ENCODE results near the gene ATXN1. TPM values are rescaled to one million over a fixed set of nuclear protein-coding genes. Genes with fewer than 3 reads are reported as not detected.
"Not testable (repeated sequence)": the region's sequence is repeated elsewhere in the genome, so short reads cannot be mapped to it uniquely, and the experiment has no call there.

Gene ATXN1
- total RNA-seq, 1 experiment from 2014 or later, result 5.6 TPM

DNA sequence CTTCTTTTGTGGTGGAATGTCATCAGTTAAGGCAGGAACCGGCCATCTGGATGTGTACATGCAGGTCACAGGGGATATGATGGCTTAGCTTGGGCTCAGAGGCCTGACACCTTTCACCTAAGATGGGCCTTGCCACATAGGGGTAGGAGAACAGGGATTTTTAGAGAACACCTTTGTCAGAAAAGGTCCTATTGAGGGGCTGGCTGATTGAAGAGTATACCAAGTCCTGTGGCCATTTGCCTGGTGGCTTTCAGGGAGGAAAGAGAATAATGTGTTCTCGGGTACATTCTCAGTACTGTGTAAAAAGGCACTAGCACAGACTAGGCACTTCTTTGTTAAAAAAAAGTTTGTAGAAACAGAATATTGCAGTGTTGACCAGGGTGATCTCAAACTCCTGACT lies 496.5 kb downstream of the ATXN1 start:
- Histone ChIP-seq H2BK5ac (ENCODE audit: insufficient read length, low read length) (no peak overlapping the region), H3K4ac (ENCODE audit: low read depth, low read length) (no peak overlapping the region), H3K4me2 (ENCODE audit: insufficient read depth, insufficient read length, low read length) (no peak overlapping the region), H3K27me3 (ENCODE audit: insufficient read depth, low read length) (no peaks in the 10 kb centered on the region), H2BK120ac (ENCODE audit: low read depth, low read length, poor library complexity, severe bottlenecking) (no peak overlapping the region), H3K9me3 (ENCODE audit: control insufficient read depth, low read depth, low read length) (no peaks in the 10 kb centered on the region), H3K27ac (ENCODE audit: insufficient read length, low read depth, low read length) (no peak overlapping the region), H3K23me2 (ENCODE audit: insufficient read length, low read depth, low read length, poor library complexity, severe bottlenecking) (no peaks in the 10 kb centered on the region), H3K9ac (ENCODE audit: extremely low read depth, insufficient read length, low read length) (no peak overlapping the region), H4K20me1 (ENCODE audit: control insufficient read depth, insufficient read depth, insufficient read length) (no peaks in the 10 kb centered on the region), H3T11ph (ENCODE audit: low read length) (no peak overlapping the region), H3K56ac (ENCODE audit: insufficient read length, low read depth, low read length) (no peak overlapping the region), H4K91ac (ENCODE audit: insufficient read length, low read depth, low read length) (no peak overlapping the region), H4K5ac (ENCODE audit: insufficient read length, low read depth, low read length) (no peak overlapping the region), H2BK20ac (ENCODE audit: low read depth, low read length, poor library complexity, severe bottlenecking) (no peak overlapping the region), H3K79me2 (ENCODE audit: insufficient read depth, low read length) (no peaks in the 10 kb centered on the region), H3K79me1 (ENCODE audit: insufficient read depth, low read depth, low read length, poor library complexity, severe bottlenecking) (no peaks in the 10 kb centered on the region), H2BK12ac (ENCODE audit: insufficient read length, low read depth, low read length) (no peak overlapping the region), H4K8ac (replicated peaks; ENCODE audit: insufficient read length, low read depth, low read length) (no peak overlapping the region), H2AK5ac (ENCODE audit: insufficient read length, low read length) (no peak overlapping the region), H3K18ac (ENCODE audit: insufficient read length, low read depth, low read length) (no peak overlapping the region), H3K14ac (ENCODE audit: insufficient read depth, low read length) (no peak overlapping the region), H3K23ac (ENCODE audit: insufficient read length, low read depth, low read length) (no peak overlapping the region), H2AFZ (ENCODE audit: low read length) (no peak overlapping the region), H2BK15ac (ENCODE audit: low read depth, low read length) (no peak overlapping the region), H3K4me1 (ENCODE audit: insufficient read depth, low read length) (no peaks in the 10 kb centered on the region)
- peaks cover 0 to 5% (median 0%) of the 10 kb centered on the region in 3 experiments; a peak in 3 of 7 replicates for H3K36me3 Mint-ChIP-seq (ENCODE audit: insufficient read depth in 1 of 3, low read depth in 3 of 3)
- no peak for DNase-seq
- peaks cover 10 to 12% of the 10 kb centered on the region in 2 experiments; a peak in 3 of 4 replicates for H3K4me1 Mint-ChIP-seq
- H3K27me3 Mint-ChIP-seq (ENCODE audit: low read depth), result peaks cover 7% of the 10 kb centered on the region
- TF ChIP-seq CTCF (conservative IDR thresholded peaks at IDR 0.05), result no peak
- no peak overlapping the region for H3K4me3 Mint-ChIP-seq
- no CpG with 5 or more reads among the region's 2 CpGs for WGBS (ENCODE audit: extremely low coverage, insufficient read length, low lambda C conversion rate)
- H3K9me3 Mint-ChIP-seq, result peaks cover 3 to 4% of the 10 kb centered on the region in 2 experiments; a peak in 1 of 5 replicates
- no peak overlapping the region; a peak in 1 of 7 replicates for H3K27ac Mint-ChIP-seq

- H2BK20ac ChIP-seq (ENCODE audit: low read depth, low read length, poor library complexity, severe bottlenecking); H2BK5ac ChIP-seq (ENCODE audit: insufficient read length, low read length); H3K23me2 ChIP-seq (ENCODE audit: insufficient read length, low read depth, low read length, poor library complexity, severe bottlenecking); H4K20me1 ChIP-seq (ENCODE audit: control insufficient read depth, insufficient read depth, insufficient read length); H3K18ac ChIP-seq (ENCODE audit: insufficient read length, low read depth, low read length); H4K91ac ChIP-seq (ENCODE audit: insufficient read length, low read depth, low read length); H2BK12ac ChIP-seq (ENCODE audit: insufficient read length, low read depth, low read length); H3K27ac ChIP-seq (ENCODE audit: insufficient read length, low read depth, low read length); H2AK5ac ChIP-seq (ENCODE audit: insufficient read length, low read length); H2AFZ ChIP-seq (ENCODE audit: low read length); H3K27ac Mint-ChIP-seq; H3K27me3 ChIP-seq (ENCODE audit: insufficient read depth, low read length); H3K27me3 Mint-ChIP-seq (ENCODE audit: low read depth); H3K4me1 ChIP-seq (ENCODE audit: insufficient read depth, low read length); H3K4me2 ChIP-seq (ENCODE audit: insufficient read depth, insufficient read length, low read length); H3K36me3 Mint-ChIP-seq (ENCODE audit: insufficient read depth in 1 of 3, low read depth in 3 of 3); H3K23ac ChIP-seq (ENCODE audit: insufficient read length, low read depth, low read length); H2BK120ac ChIP-seq (ENCODE audit: low read depth, low read length, poor library complexity, severe bottlenecking); DNase-seq; H3K9me3 ChIP-seq (ENCODE audit: control insufficient read depth, low read depth, low read length); H3K9me3 Mint-ChIP-seq; H4K5ac ChIP-seq (ENCODE audit: insufficient read length, low read depth, low read length); H3K4me3 Mint-ChIP-seq; H4K8ac ChIP-seq (replicated peaks; ENCODE audit: insufficient read length, low read depth, low read length); H3K9ac ChIP-seq (ENCODE audit: extremely low read depth, insufficient read length, low read length); H3K79me2 ChIP-seq (ENCODE audit: insufficient read depth, low read length); H3K56ac ChIP-seq (ENCODE audit: insufficient read length, low read depth, low read length); H3K14ac ChIP-seq (ENCODE audit: insufficient read depth, low read length); H3K79me1 ChIP-seq (ENCODE audit: insufficient read depth, low read depth, low read length, poor library complexity, severe bottlenecking); H3T11ph ChIP-seq (ENCODE audit: low read length); H2BK15ac ChIP-seq (ENCODE audit: low read depth, low read length); H3K4ac ChIP-seq (ENCODE audit: low read depth, low read length): not testable (repeated sequence)
- no CpG with 5 or more reads among the region's 13 CpGs for WGBS (ENCODE audit: extremely low coverage, insufficient read length, low lambda C conversion rate)
- H3K4me1 Mint-ChIP-seq, result peaks cover 20 to 22% of the 10 kb centered on the region in 2 experiments
Observed at GRCh38 chr6:16263464-16264099, 497.7 kb downstream of the ATXN1 start.
